Testis (tissue), 3 donors: Measurements from ENCODE around the gene SLC25A40. TPM values are rescaled to one million over a fixed set of nuclear protein-coding genes. Genes with fewer than 3 reads are reported as not detected.
"Not testable (repeated sequence)": the region's sequence is repeated elsewhere in the genome, so short reads cannot be mapped to it uniquely, and the experiment has no call there.

Experiments
- DNase-seq: peaks from one replicate; pipeline ENCODE4 v3.0.0-alpha.2; 2019
- H3K27ac ChIP-seq, 2 donors: fragments of 200-600 bp; sonication (generic); one replicate each; pipeline ENCODE4 v1.5.1; 2019
- H3K27me3 ChIP-seq: fragments of 200-600 bp; sonication (generic); one replicate; pipeline ENCODE4 v1.5.1; 2019
- H3K36me3 ChIP-seq: fragments of 200-600 bp; sonication (generic); one replicate; pipeline ENCODE4 v1.5.1; 2017; ENCODE audit warnings: low read depth; ENCODE audit errors: missing control alignments
- H3K4me1 ChIP-seq: fragments of 200-600 bp; sonication (generic); one replicate; pipeline ENCODE4 v1.5.1; 2019
- H3K4me3 ChIP-seq, 2 donors: fragments of 200-600 bp; sonication (generic); one replicate each; pipeline ENCODE4 v1.5.1; 2017 to 2019
- H3K9me3 ChIP-seq: fragments of 200-600 bp; sonication (generic); one replicate; pipeline ENCODE4 v1.5.1; 2017
- POLR2A ChIP-seq: fragments of 450-650 bp; IDR thresholded peaks from one replicate; pipeline ENCODE4 v1.6.1; 2017; ENCODE audit warnings: antibody characterized with exemption, mild to moderate bottlenecking, moderate library complexity
- WGBS, 2 donors: methylation state at CpG; one replicate each; pipeline ENCODE4 v1.1.5; 2018; 5-methylcytosine and 5-hydroxymethylcytosine counted together
- intact Hi-C: fragments of 100-400 bp; cut with DNase I; formaldehyde crosslinking; loops from one replicate; pipeline ENCODE4 v1.15.1; 2023; ENCODE audit warnings: low total_unique reads
- polyA plus RNA-seq: library from polyadenylated mRNA; stranded (reverse); fragments of 350-450 nt; fragmentation: Illumina TruSeq; extraction: RNeasy Lipid Tissue Mini Kit (QIAGEN cat#74804); gene quantifications from one replicate; pipeline ENCODE4 v1.2.3, GENCODE V29; 2014; ENCODE audit warnings: low read depth, low replicate concordance; ENCODE audit not compliant: insufficient read depth
- total RNA-seq, 2 donors: library from RNA; depleted of rRNA; stranded (reverse); fragments of >200 nt; gene quantifications; one replicate each; pipeline ENCODE4 v1.2.3, GENCODE V29; 2016
- TF ChIP-seq, protein P1 (sequence below), 3 experiments: fragments of 450-650 bp in 2 of 3; fragments of 200-600 bp in 1 of 3; sonication (generic) in 1 of 3; IDR thresholded peaks; one replicate each; pipeline ENCODE4 v1.5.1; 2016 to 2019; ENCODE audit warnings: antibody characterized with exemption in 3 of 3, mild to moderate bottlenecking in 2 of 3, moderate library complexity in 1 of 3

The SLC25A40 gene
- total and polyA plus RNA-seq, 3 donors from 2014 or later = 18.0 to 34.0 (median 32.0) TPM

DNA sequence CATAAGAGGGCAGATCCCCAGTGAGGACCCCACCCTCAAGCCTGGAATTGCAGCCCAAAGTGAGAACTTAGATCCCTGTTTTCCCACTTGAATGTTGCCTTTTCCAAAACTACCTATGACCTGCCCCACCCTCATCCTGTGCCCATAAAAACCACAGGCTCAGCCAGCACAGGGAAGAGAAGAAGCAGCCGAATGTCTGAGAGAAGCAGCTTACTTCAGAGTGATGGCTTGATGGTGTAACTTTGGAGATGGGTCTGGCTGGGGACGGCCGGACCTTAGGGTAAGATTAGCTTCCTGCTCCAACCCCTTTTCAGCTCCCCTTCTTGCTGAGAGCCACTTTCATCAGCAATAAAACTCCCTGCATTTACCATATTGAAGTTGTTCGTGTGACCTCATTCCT, 5.7 kb downstream of the SLC25A40 start:
- H3K27me3 ChIP-seq = no peaks in the 10 kb centered on the region
- H3K27ac ChIP-seq = no peak overlapping the region
- 98 to 100% methylated on average over 4 of the region's 4 CpGs for WGBS, 2 donors
- intact Hi-C loops = no loop called here
- no peaks in the 10 kb centered on the region for H3K9me3 ChIP-seq
- H3K4me3 ChIP-seq = no peak overlapping the region
- TF ChIP-seq, protein P1, sequence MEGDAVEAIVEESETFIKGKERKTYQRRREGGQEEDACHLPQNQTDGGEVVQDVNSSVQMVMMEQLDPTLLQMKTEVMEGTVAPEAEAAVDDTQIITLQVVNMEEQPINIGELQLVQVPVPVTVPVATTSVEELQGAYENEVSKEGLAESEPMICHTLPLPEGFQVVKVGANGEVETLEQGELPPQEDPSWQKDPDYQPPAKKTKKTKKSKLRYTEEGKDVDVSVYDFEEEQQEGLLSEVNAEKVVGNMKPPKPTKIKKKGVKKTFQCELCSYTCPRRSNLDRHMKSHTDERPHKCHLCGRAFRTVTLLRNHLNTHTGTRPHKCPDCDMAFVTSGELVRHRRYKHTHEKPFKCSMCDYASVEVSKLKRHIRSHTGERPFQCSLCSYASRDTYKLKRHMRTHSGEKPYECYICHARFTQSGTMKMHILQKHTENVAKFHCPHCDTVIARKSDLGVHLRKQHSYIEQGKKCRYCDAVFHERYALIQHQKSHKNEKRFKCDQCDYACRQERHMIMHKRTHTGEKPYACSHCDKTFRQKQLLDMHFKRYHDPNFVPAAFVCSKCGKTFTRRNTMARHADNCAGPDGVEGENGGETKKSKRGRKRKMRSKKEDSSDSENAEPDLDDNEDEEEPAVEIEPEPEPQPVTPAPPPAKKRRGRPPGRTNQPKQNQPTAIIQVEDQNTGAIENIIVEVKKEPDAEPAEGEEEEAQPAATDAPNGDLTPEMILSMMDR (IDR thresholded peaks at IDR 0.05) = no peak
- no peaks in the 10 kb centered on the region for H3K36me3 ChIP-seq
- H3K4me1 ChIP-seq = peaks cover 9% of the 10 kb centered on the region
- DNase-seq = no peak

DNA sequence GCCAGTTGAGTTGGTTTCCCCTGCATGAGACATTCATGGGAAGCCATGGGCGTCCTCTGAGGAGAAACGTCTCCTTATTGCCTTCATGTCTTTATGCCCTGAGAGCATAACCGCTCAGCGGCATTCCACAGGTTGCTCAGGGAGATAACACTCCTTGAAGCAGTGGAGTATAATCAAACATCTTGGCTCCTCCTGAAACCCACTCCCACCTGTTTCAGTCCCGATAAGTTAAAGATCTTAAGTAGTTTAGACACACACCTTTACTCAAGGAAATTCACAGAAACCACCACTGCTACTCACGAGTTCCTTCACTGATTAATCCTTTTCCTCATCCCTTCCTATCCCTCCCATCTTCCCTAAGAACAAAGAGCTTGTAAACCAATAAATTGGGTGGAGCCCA, 9.6 kb downstream of the SLC25A40 start:
- intact Hi-C loops, H3K4me3 ChIP-seq, H3K4me1 ChIP-seq, H3K27ac ChIP-seq, H3K9me3 ChIP-seq, H3K27me3 ChIP-seq, DNase-seq, H3K36me3 ChIP-seq: not testable (repeated sequence)
- WGBS, 2 donors = 94 to 95% methylated on average over 6 of the region's 6 CpGs

DNA sequence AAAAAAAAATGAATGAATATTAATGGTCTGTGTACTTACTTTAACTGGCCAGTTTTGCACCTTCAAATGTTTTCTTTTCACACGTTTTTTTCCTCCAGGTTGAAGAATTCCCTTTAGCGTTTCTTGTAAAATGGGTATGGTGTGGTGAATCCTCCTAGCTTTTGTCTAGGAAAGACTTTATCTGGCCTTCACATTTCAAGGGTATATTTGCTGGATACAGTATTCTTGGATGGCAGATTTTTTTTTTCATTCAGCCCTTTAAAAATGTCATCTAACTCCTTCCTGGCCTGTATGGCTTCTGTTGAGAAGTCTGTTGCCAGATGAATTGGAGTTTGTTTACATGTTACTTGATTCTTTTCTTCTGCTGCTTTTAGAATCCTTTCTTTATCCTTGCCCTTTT, 10.1 kb downstream of the SLC25A40 start:
- Histone ChIP-seq H3K4me1 (no peaks in the 10 kb centered on the region), H3K27me3 (no peaks in the 10 kb centered on the region), H3K36me3 (no peaks in the 10 kb centered on the region), H3K27ac (no peak overlapping the region), H3K9me3 (no peaks in the 10 kb centered on the region), H3K4me3 (no peak overlapping the region)
- no peak for TF ChIP-seq POLR2A
- TF ChIP-seq, protein P1 (IDR thresholded peaks at IDR 0.05) = no peak
- 90% methylated on average over 2 of the region's 2 CpGs for WGBS, 2 donors
- intact Hi-C loops = no loop called here
- DNase-seq = no peak

DNA sequence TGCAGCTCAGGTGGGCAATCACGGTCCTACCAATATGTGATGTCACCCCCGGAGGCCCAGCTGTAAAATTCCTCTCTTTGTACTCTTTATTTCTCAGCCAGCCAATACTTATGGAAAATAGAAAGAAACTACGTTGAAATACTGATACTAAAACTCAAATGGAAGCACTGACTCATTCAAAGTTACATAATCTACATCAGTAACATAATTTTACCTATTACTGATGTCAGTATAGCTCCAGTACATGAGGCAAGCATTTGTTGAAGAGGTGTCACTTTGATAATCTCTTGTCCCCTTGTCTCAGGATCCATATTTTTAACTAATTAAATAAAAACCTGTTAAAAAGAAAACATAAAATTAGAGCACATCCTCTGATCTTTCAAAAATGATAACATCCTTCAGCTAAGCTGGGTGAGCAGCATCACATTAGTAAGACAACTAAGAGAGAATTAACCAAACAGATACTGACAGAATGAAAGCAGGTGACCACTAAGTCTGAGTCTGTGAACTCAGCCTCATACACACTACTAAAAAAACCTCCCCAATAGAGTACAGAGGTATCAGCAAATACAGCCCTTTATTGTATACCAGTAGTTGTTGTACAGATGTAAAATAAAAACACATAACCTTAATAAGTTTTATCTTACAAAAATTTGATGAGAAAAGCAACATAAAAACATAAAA, 17.6 kb downstream of the SLC25A40 start:
- Histone ChIP-seq H3K9me3 (no peaks in the 10 kb centered on the region), H3K27me3 (no peaks in the 10 kb centered on the region), H3K4me3 (no peak overlapping the region), H3K36me3 (no peaks in the 10 kb centered on the region), H3K4me1 (no peaks in the 10 kb centered on the region), H3K27ac (no peak overlapping the region)
- WGBS, 2 donors = 94 to 96% methylated on average over 3 of the region's 3 CpGs
- TF ChIP-seq, protein P1 (IDR thresholded peaks at IDR 0.05) = no peak
- no peak for TF ChIP-seq POLR2A
- intact Hi-C loops = no loop called here
- DNase-seq = no peak

DNA sequence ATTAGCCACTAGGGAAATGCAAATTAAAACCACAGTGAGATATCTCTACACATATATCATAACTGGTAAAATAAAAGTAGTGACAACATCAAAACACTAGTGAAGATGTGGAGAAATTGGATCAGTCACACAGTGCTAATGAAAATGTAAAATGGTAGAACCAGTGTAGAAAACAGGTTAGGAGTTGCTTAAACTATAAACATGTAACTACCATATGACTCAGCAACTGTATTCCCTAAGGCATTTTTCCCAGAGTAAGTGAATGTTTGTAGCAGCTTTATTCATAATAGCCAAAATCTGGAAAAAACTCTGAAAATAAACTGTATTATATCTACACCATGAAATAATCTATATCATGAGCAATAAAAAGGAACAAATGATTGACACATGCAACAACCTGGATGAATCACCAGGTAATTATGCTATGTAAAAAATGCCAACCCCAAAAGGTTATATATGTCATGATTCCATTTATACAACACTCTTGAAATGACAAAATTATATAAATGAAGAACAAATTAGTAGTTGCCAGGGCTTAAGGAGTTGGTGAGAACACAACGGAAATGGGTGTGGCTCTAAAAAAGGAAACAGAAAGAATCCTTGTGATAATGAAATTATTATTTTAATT, 22.8 kb downstream of the SLC25A40 start:
- H3K27me3 ChIP-seq = no peaks in the 10 kb centered on the region
- no peaks in the 10 kb centered on the region for H3K36me3 ChIP-seq
- DNase-seq = no peak
- H3K9me3 ChIP-seq = no peaks in the 10 kb centered on the region
- no peak overlapping the region for H3K4me3 ChIP-seq
- TF ChIP-seq, protein P1 (IDR thresholded peaks at IDR 0.05) = no peak
- no peak for TF ChIP-seq POLR2A
- WGBS, 2 donors = 62 to 74% methylated on average over 1 of the region's 1 CpG
- no peak overlapping the region for H3K27ac ChIP-seq
- H3K4me1 ChIP-seq = no peaks in the 10 kb centered on the region
- intact Hi-C loops = no loop called here
